K562 (cell line): ENCODE data around the gene TRMT1. TPM values are rescaled to one million over a fixed set of nuclear protein-coding genes. Genes with fewer than 3 reads are reported as not detected.

ENCODE experiments used
- CBFA2T2 ChIP-seq: fragments of 450-650 bp; conservative IDR thresholded peaks from 2 replicates; pipeline ENCODE4 v1.6.1; 2017; ENCODE audit warnings: mild to moderate bottlenecking
- DPF2 ChIP-seq: fragments of 450-650 bp; IDR thresholded peaks from 2 replicates; pipeline ENCODE4 v1.6.1; 2016
- HOXB6 ChIP-seq: fragments of 250-450 bp; sonication (Bioruptor Pico); IDR thresholded peaks from 2 replicates; pipeline ENCODE4 v1.5.1; 2022; ENCODE audit warnings: mild to moderate bottlenecking, borderline replicate concordance
- MGA ChIP-seq: fragments of 450-650 bp; IDR thresholded peaks from 2 replicates; pipeline ENCODE4 v1.6.1; 2016; ENCODE audit warnings: mild to moderate bottlenecking, moderate library complexity
- NCOA4 ChIP-seq: fragments of 450-650 bp; IDR thresholded peaks from 2 replicates; pipeline ENCODE4 v1.6.1; 2018; ENCODE audit warnings: mild to moderate bottlenecking; ENCODE audit not compliant: partially characterized antibody
- NFIC ChIP-seq: fragments of 450-650 bp; IDR thresholded peaks from 2 replicates; pipeline ENCODE4 v1.6.1; 2017; ENCODE audit warnings: mild to moderate bottlenecking, inconsistent platforms
- NFIX ChIP-seq: fragments of 250-450 bp; sonication (Bioruptor Pico); IDR thresholded peaks from 2 replicates; pipeline ENCODE4 v1.4.0; 2020; ENCODE audit warnings: low read depth, mild to moderate bottlenecking, moderate library complexity
- NFRKB ChIP-seq: fragments of 450-650 bp; IDR thresholded peaks from 2 replicates; pipeline ENCODE4 v1.6.1; 2016; ENCODE audit warnings: low read depth
- POLR2H ChIP-seq: IDR thresholded peaks from 2 replicates; pipeline ENCODE4 v1.6.1; 2016; ENCODE audit warnings: missing genetic modification characterization, low read depth, mild to moderate bottlenecking, control low read depth, missing compliant biosample characterization, moderate library complexity
- RBM14 ChIP-seq: fragments of 200-400 bp; formaldehyde crosslinking; IDR thresholded peaks from 2 replicates; pipeline ENCODE4 v1.6.1; 2018; ENCODE audit warnings: low read depth, mild to moderate bottlenecking, low read length, moderate library complexity, borderline replicate concordance; ENCODE audit not compliant: insufficient read depth
- RNF219 ChIP-seq: fragments of 250-450 bp; sonication (Bioruptor Pico); IDR thresholded peaks from 2 replicates; pipeline ENCODE4 v1.5.0; 2022; ENCODE audit warnings: mild to moderate bottlenecking
- SOX6 ChIP-seq: fragments of 450-650 bp; IDR thresholded peaks from 2 replicates; pipeline ENCODE4 v1.6.1; 2014; ENCODE audit warnings: mild to moderate bottlenecking
- TAF7 ChIP-seq: fragments of 450-650 bp; IDR thresholded peaks from 2 replicates; pipeline ENCODE4 v1.6.1; 2016; ENCODE audit warnings: missing genetic modification characterization, missing compliant biosample characterization
- ZBTB1 ChIP-seq: sonication (generic); formaldehyde crosslinking; IDR thresholded peaks from 2 replicates; pipeline ENCODE4 v1.8.1; 2023; ENCODE audit warnings: missing genetic modification reagents, low read depth, mild to moderate bottlenecking, borderline replicate concordance
- ZNF347 ChIP-seq: fragments of 450-650 bp; formaldehyde crosslinking; IDR thresholded peaks from 2 replicates; pipeline ENCODE4 v1.4.0; 2020; ENCODE audit warnings: low read depth, mild to moderate bottlenecking, moderate library complexity
- polyA plus RNA-seq, 8 experiments: library from polyadenylated mRNA; depleted of rRNA in 4 of 8; stranded (reverse) in 5 of 8; unstranded in 3 of 8; fragments of >200 nt; fragmentation: Nextera tagmentation in 2 of 8; fragmentation: Illumina TruSeq in 1 of 8; extraction: Ambion mirVana in 2 of 8; extraction: Trizol in 1 of 8; gene quantifications; 2 replicates each; pipeline versions ENCODE4 v1.2.1 to v1.2.3, GENCODE V29; 2011 to 2014; ENCODE audit warnings: inconsistent platforms in 1 of 8, missing spikeins in 1 of 8
- total RNA-seq, 7 experiments: library from RNA; depleted of rRNA in 6 of 7; stranded (reverse); fragments of >200 nt in 6 of 7; fragmentation: Illumina TruSeq in 2 of 7; extraction: Trizol in 2 of 7; gene quantifications; 2 replicates each; pipeline versions ENCODE4 v1.2.1 to v1.2.3, GENCODE V29; 2011 to 2021; ENCODE audit warnings: low replicate concordance in 1 of 7

TRMT1 gene
- total and polyA plus RNA-seq, 9 of the 15 experiments (the other 6 are each of a cell fraction or from before 2014, with no cell fraction given) = 5.8 to 158 (median 54.3) TPM

GRCh38 chr19:13150187-13150930 lies 33.8 kb upstream of the TRMT1 start, which contains the start of the genes IER2 and STX10 (continued):
- no peak for TF ChIP-seq TAF7 (tag)
- TF ChIP-seq NFIX (CRISPR knock-in tag) = no peak
- no peak for TF ChIP-seq ZNF347 (CRISPR knock-in tag)
- TF ChIP-seq DPF2 = no peak; the same call in 1 of the 2 replicates
- TF ChIP-seq NFIC = peak; percentile 39; the same call in 1 of the 2 replicates
- no peak for TF ChIP-seq MGA
- TF ChIP-seq POLR2H (tag) = peak; percentile 39; the same call in 1 of the 2 replicates
- TF ChIP-seq RNF219 (CRISPR knock-in tag) = no peak
- TF ChIP-seq CBFA2T2 = no peak
- TF ChIP-seq HOXB6 (CRISPR knock-in tag) = no peak
- 0 out of 2 replicates have a peak, but pooled peaks have one; percentile 9 for TF ChIP-seq ZBTB1 (CRISPR knock-in tag)
- TF ChIP-seq RBM14 = no peak
- no peak for TF ChIP-seq NCOA4
- peak; percentile 77 for TF ChIP-seq SOX6
- TF ChIP-seq NFRKB = peak; percentile 68
